Activated CD8-positive, alpha-beta memory T cell treated with anti-CD3 and anti-CD28 coated beads, Interleukin-2, amount 10 ng/mL, durations not matched to agents 7 days and 5 days (primary cell): Measurements from ENCODE around the gene TELO2. TPM values are rescaled to one million over a fixed set of nuclear protein-coding genes. Genes with fewer than 3 reads are reported as not detected.

Experiments
- ATAC-seq: fragments of 150-1000 bp; cut with Tn5 transposase; one replicate; pipeline ENCODE4 v1.10.0; 2021; ENCODE audit warnings: moderate library complexity
- CTCF ChIA-PET: fragments of 350-600 bp; sonication (Branson Sonifier 250); formaldehyde crosslinking; loops from one replicate; lab custom pipeline; 2021; ENCODE audit warnings: antibody characterized with exemption; lab: Charles Lee
- DNase-seq: peaks from one replicate; pipeline ENCODE4 v3.0.0-alpha.2; 2020
- H3K27ac Mint-ChIP-seq: one replicate; pipeline ENCODE4 v1.8.0; 2021; ENCODE audit warnings: mild to moderate bottlenecking, mixed read lengths
- H3K27me3 Mint-ChIP-seq: one replicate; pipeline ENCODE4 v1.8.0; 2021; ENCODE audit warnings: mixed read lengths
- H3K36me3 Mint-ChIP-seq: one replicate; pipeline ENCODE4 v1.8.0; 2021; ENCODE audit warnings: mild to moderate bottlenecking, mixed read lengths
- H3K4me1 Mint-ChIP-seq: one replicate; pipeline ENCODE4 v1.8.0; 2021; ENCODE audit warnings: mixed read lengths
- H3K4me3 Mint-ChIP-seq: one replicate; pipeline ENCODE4 v1.8.0; 2021; ENCODE audit warnings: mild to moderate bottlenecking, moderate library complexity, mixed read lengths
- H3K9me3 Mint-ChIP-seq: one replicate; pipeline ENCODE4 v1.8.0; 2022; ENCODE audit warnings: low read depth, mixed read lengths
- total RNA-seq, 2 experiments: library from RNA; stranded (reverse); gene quantifications; one replicate each; pipeline ENCODE4 v1.2.3, GENCODE V29; 2021

Gene TELO2
- total RNA-seq, 2 experiments from 2014 or later, result 60.7 to 63.8 TPM

GRCh38 chr16:1491327-1491726 is 1.8 kb upstream of the TELO2 start:
- CTCF ChIA-PET, result no interaction called here
- DNase-seq (no peak), ATAC-seq (no peak)
- Mint-ChIP-seq H3K27me3 (no peaks in the 10 kb centered on the region), H3K4me3 (no peak overlapping the region), H3K36me3 (no peaks in the 10 kb centered on the region), H3K9me3 (no peaks in the 10 kb centered on the region), H3K27ac (no peak overlapping the region), H3K4me1 (peaks cover 17% of the 10 kb centered on the region)

- DNase-seq, result no peak
- Mint-ChIP-seq H3K9me3 (no peaks in the 10 kb centered on the region), H3K27ac (peak overlapping the region; percentile 91), H3K4me3 (peak overlapping the region; percentile 79), H3K4me1 (peaks cover 17% of the 10 kb centered on the region), H3K36me3 (no peaks in the 10 kb centered on the region), H3K27me3 (no peaks in the 10 kb centered on the region)
- ATAC-seq, result no peak
- CTCF ChIA-PET, result interaction anchor here (1.0 to 1.5 kb wide), 3 partner anchors 20 to 214 kb away, joined by 3 to 6 read pairs (median 4); partner anchors contain the start of gene MAPK8IP3
Observed at GRCh38 chr16:1492082-1492922, 858 bp upstream of the TELO2 start.

GRCh38 chr16:1493746-1494094 is 560 bp downstream of the TELO2 start:
- ATAC-seq (peak; percentile 17), DNase-seq (no peak)
- Mint-ChIP-seq H3K27ac (peak overlapping the region; percentile 82), H3K9me3 (no peaks in the 10 kb centered on the region), H3K27me3 (no peaks in the 10 kb centered on the region), H3K4me3 (peak overlapping the region; percentile 79), H3K4me1 (peaks cover 17% of the 10 kb centered on the region), H3K36me3 (peaks cover 2% of the 10 kb centered on the region)
- CTCF ChIA-PET, result interaction anchor here (1.2 to 1.6 kb wide), 3 partner anchors 21 to 130 kb away, joined by 3 to 6 read pairs (median 4); partner anchors contain the start of gene TMEM204

GRCh38 chr16:1494129-1494640 is 1.0 kb downstream of the TELO2 start:
- DNase-seq, result no peak
- no peaks in the 10 kb centered on the region for H3K9me3 Mint-ChIP-seq
- peaks cover 17% of the 10 kb centered on the region for H3K4me1 Mint-ChIP-seq
- ATAC-seq, result no peak
- H3K4me3 Mint-ChIP-seq, result peak overlapping the region; percentile 79
- CTCF ChIA-PET, result interaction anchor here (1.2 to 1.6 kb wide), 2 partner anchors 20 to 39 kb away, joined by 3 to 4 read pairs; partner anchors contain the start of gene TMEM204
- no peaks in the 10 kb centered on the region for H3K27me3 Mint-ChIP-seq
- peaks cover 2% of the 10 kb centered on the region for H3K36me3 Mint-ChIP-seq
- H3K27ac Mint-ChIP-seq, result peak overlapping the region; percentile 82

GRCh38 chr16:1494711-1495110 is 1.6 kb downstream of the TELO2 start:
- no peaks in the 10 kb centered on the region for H3K9me3 Mint-ChIP-seq
- H3K36me3 Mint-ChIP-seq, result peaks cover 2% of the 10 kb centered on the region
- ATAC-seq (no peak), DNase-seq (no peak)
- no peaks in the 10 kb centered on the region for H3K27me3 Mint-ChIP-seq
- peaks cover 17% of the 10 kb centered on the region for H3K4me1 Mint-ChIP-seq
- H3K4me3 Mint-ChIP-seq, result peak overlapping the region; percentile 79
- CTCF ChIA-PET, result interaction anchor here (0.6 to 1.6 kb wide), 2 partner anchors 18 to 39 kb away, joined by 3 to 4 read pairs; partner anchors contain the start of gene TMEM204
- H3K27ac Mint-ChIP-seq, result no peak overlapping the region

GRCh38 chr16:1495211-1495888 is 2.2 kb downstream of the TELO2 start:
- Mint-ChIP-seq H3K4me1 (peaks cover 17% of the 10 kb centered on the region), H3K4me3 (no peak overlapping the region), H3K36me3 (peaks cover 2% of the 10 kb centered on the region), H3K9me3 (no peaks in the 10 kb centered on the region), H3K27me3 (no peaks in the 10 kb centered on the region), H3K27ac (no peak overlapping the region)
- CTCF ChIA-PET, result interaction anchor here (0.6 kb wide), 1 partner anchor 19 kb away, joined by 3 read pairs; no protein-coding TSS in a partner anchor
- no peak for ATAC-seq
- no peak for DNase-seq

- Mint-ChIP-seq H3K36me3 (peaks cover 2% of the 10 kb centered on the region), H3K4me3 (no peak overlapping the region), H3K9me3 (no peaks in the 10 kb centered on the region), H3K27ac (no peak overlapping the region), H3K27me3 (no peaks in the 10 kb centered on the region), H3K4me1 (peaks cover 17% of the 10 kb centered on the region)
- ATAC-seq (no peak), DNase-seq (no peak)
- CTCF ChIA-PET, result no interaction called here
Observed at GRCh38 chr16:1495889-1496262, 2.7 kb downstream of the TELO2 start.

- Mint-ChIP-seq H3K4me1 (peaks cover 17% of the 10 kb centered on the region), H3K27ac (no peak overlapping the region), H3K27me3 (no peaks in the 10 kb centered on the region), H3K4me3 (no peak overlapping the region), H3K36me3 (peaks cover 3% of the 10 kb centered on the region), H3K9me3 (no peaks in the 10 kb centered on the region)
- no peak for ATAC-seq
- DNase-seq, result no peak
- CTCF ChIA-PET, result interaction anchor here (1.3 kb wide), 1 partner anchor 33 kb away, joined by 3 read pairs; no protein-coding TSS in a partner anchor
Observed at GRCh38 chr16:1496464-1496863, 3.3 kb downstream of the TELO2 start.

GRCh38 chr16:1497014-1497598 is 3.9 kb downstream of the TELO2 start:
- Mint-ChIP-seq H3K36me3 (peaks cover 6% of the 10 kb centered on the region), H3K4me3 (no peak overlapping the region), H3K4me1 (peaks cover 17% of the 10 kb centered on the region), H3K27me3 (no peaks in the 10 kb centered on the region), H3K27ac (no peak overlapping the region), H3K9me3 (no peaks in the 10 kb centered on the region)
- no peak for DNase-seq
- CTCF ChIA-PET, result interaction anchor here (1.3 kb wide), 1 partner anchor 32 kb away, joined by 3 read pairs; no protein-coding TSS in a partner anchor
- ATAC-seq, result no peak

- Mint-ChIP-seq H3K4me3 (no peak overlapping the region), H3K27me3 (no peaks in the 10 kb centered on the region), H3K9me3 (no peaks in the 10 kb centered on the region), H3K36me3 (peaks cover 16% of the 10 kb centered on the region), H3K4me1 (peaks cover 6% of the 10 kb centered on the region), H3K27ac (no peak overlapping the region)
- ATAC-seq, result no peak
- DNase-seq, result no peak
- CTCF ChIA-PET, result interaction anchor here (1.4 kb wide), 1 partner anchor 112 kb away, joined by 3 read pairs; no protein-coding TSS in a partner anchor
Observed at GRCh38 chr16:1498899-1499676, 5.9 kb downstream of the TELO2 start.

GRCh38 chr16:1499756-1500464 is 6.8 kb downstream of the TELO2 start:
- DNase-seq, result no peak
- H3K36me3 Mint-ChIP-seq, result peaks cover 16% of the 10 kb centered on the region
- H3K4me3 Mint-ChIP-seq, result no peak overlapping the region
- H3K4me1 Mint-ChIP-seq, result peaks cover 1% of the 10 kb centered on the region
- no peak overlapping the region for H3K27ac Mint-ChIP-seq
- ATAC-seq, result no peak
- CTCF ChIA-PET, result interaction anchor here (1.4 kb wide), 1 partner anchor 111 kb away, joined by 3 read pairs; no protein-coding TSS in a partner anchor
- no peaks in the 10 kb centered on the region for H3K9me3 Mint-ChIP-seq
- no peaks in the 10 kb centered on the region for H3K27me3 Mint-ChIP-seq
